ENCODE results near the gene ATN1. TPM values are rescaled to one million over a fixed set of nuclear protein-coding genes. Genes with fewer than 3 reads are reported as not detected.

ATN1 gene
- total RNA-seq, 2 donors from 2014 or later: 36.1 to 86.7 TPM

GRCh38 chr12:6914246-6914946 lies 13.4 kb upstream of the ATN1 start, which contains the start of gene ENO2:
Gene ENO2, plus strand, starts transcription at chr12:6914580. Its CDS starts 1,253 bp downstream, at chr12:6915833.
- Histone ChIP-seq H3K27me3 (peaks cover 0 to 15% of the 10 kb centered on the region in 2 donors), H3K27ac (peak within 1 kb of the TSS in 3 of 4 donors; percentile 21 to 50 (median 49)), H3K4me1 (peaks cover 17% of the 10 kb centered on the region), H3K4me3 (peak within 1 kb of the TSS; percentile 14 to 15), H3K36me3 (replicated peaks in 1 of 2; ENCODE audit: insufficient read depth in 1 of 2, low read depth in 2 of 2) (no peaks in the 10 kb centered on the region), H3K9me3 (no peaks in the 10 kb centered on the region)
- ATAC-seq: peak; percentile 78
- TF ChIP-seq CTCF (IDR thresholded peaks at IDR 0.05): no peak
- peak in 2 of 3 donors; percentile 14 to 15 for TF ChIP-seq POLR2A (IDR thresholded peaks at IDR 0.05)
- DNase-seq: peak in 3 of 4 donors; percentile 63 to 69 (median 69)
- 0% methylated on average over 33 to 67 of the region's 68 CpGs for WGBS, 2 donors
- intact Hi-C loops (cut with DNase I): no loop called here

GRCh38 chr12:6914947-6915788 lies 12.6 kb upstream of the ATN1 start:
- intact Hi-C loops (cut with DNase I): no loop called here
- 23 to 24% methylated on average over 29 of the region's 29 CpGs for WGBS, 2 donors
- no peak for TF ChIP-seq CTCF (IDR thresholded peaks at IDR 0.05)
- TF ChIP-seq POLR2A (IDR thresholded peaks at IDR 0.05): no peak
- no peak for ATAC-seq
- no peak for DNase-seq
- no peaks in the 10 kb centered on the region for H3K36me3 ChIP-seq (replicated peaks in 1 of 2; ENCODE audit: insufficient read depth in 1 of 2, low read depth in 2 of 2)
- peaks cover 0 to 15% of the 10 kb centered on the region in 2 donors for H3K27me3 ChIP-seq
- peaks cover 17% of the 10 kb centered on the region for H3K4me1 ChIP-seq
- peak overlapping the region in 1 of 2 donors; percentile 15 for H3K4me3 ChIP-seq
- peak overlapping the region in 2 of 4 donors; percentile 21 to 49 for H3K27ac ChIP-seq
- H3K9me3 ChIP-seq: no peaks in the 10 kb centered on the region

- Histone ChIP-seq H3K9me3 (no peaks in the 10 kb centered on the region), H3K4me3 (no peak overlapping the region), H3K27me3 (peaks cover 0 to 15% of the 10 kb centered on the region in 2 donors), H3K27ac (no peak overlapping the region), H3K4me1 (peaks cover 17% of the 10 kb centered on the region), H3K36me3 (replicated peaks in 1 of 2; ENCODE audit: insufficient read depth in 1 of 2, low read depth in 2 of 2) (no peaks in the 10 kb centered on the region)
- DNase-seq: no peak
- WGBS, 2 donors: 68 to 74% methylated on average over 5 to 14 of the region's 14 CpGs
- TF ChIP-seq CTCF (IDR thresholded peaks at IDR 0.05) (no peak), POLR2A (IDR thresholded peaks at IDR 0.05) (no peak)
- no peak for ATAC-seq
- intact Hi-C loops (cut with DNase I): no loop called here
Observed at GRCh38 chr12:6915789-6916285, 11.9 kb upstream of the ATN1 start.

- H3K36me3 ChIP-seq (replicated peaks in 1 of 2; ENCODE audit: insufficient read depth in 1 of 2, low read depth in 2 of 2): no peaks in the 10 kb centered on the region
- TF ChIP-seq POLR2A (IDR thresholded peaks at IDR 0.05) (no peak), CTCF (IDR thresholded peaks at IDR 0.05) (no peak)
- ATAC-seq (no peak), DNase-seq (no peak)
- intact Hi-C loops (cut with DNase I): no loop called here
- WGBS, 2 donors: 78 to 85% methylated on average over 11 of the region's 11 CpGs
- no peaks in the 10 kb centered on the region for H3K9me3 ChIP-seq
- H3K4me1 ChIP-seq: peaks cover 17% of the 10 kb centered on the region
- H3K27ac ChIP-seq: no peak overlapping the region
- no peak overlapping the region for H3K4me3 ChIP-seq
- H3K27me3 ChIP-seq: peaks cover 0 to 15% of the 10 kb centered on the region in 2 donors
Observed at GRCh38 chr12:6916426-6917200, 11.1 kb upstream of the ATN1 start.

All from body of pancreas (tissue), 4 donors.